Skeletal muscle tissue (tissue), 4 donors: Measurements from ENCODE around the gene AGPAT4. TPM values are rescaled to one million over a fixed set of nuclear protein-coding genes. Genes with fewer than 3 reads are reported as not detected.

Source experiments
- H3K27ac ChIP-seq: one replicate; pipeline ENCODE4 v1.7.0; 2013; ENCODE audit warnings: mild to moderate bottlenecking, low read depth, low read length, inconsistent platforms
- H3K27me3 ChIP-seq, 3 donors: one replicate each; pipeline ENCODE4 v1.7.0; 2013; ENCODE audit warnings: low read length in 3 of 3; ENCODE audit not compliant: control insufficient read depth in 3 of 3, insufficient read depth in 3 of 3
- H3K36me3 ChIP-seq, 3 donors: one replicate each; pipeline ENCODE4 v1.7.0; 2013; ENCODE audit warnings: low read length in 3 of 3; ENCODE audit not compliant: control insufficient read depth in 3 of 3, insufficient read depth in 3 of 3
- H3K4me1 ChIP-seq, 3 donors: one replicate each; pipeline ENCODE4 v1.7.0; 2013; ENCODE audit warnings: low read length in 3 of 3, mild to moderate bottlenecking in 3 of 3; ENCODE audit not compliant: control insufficient read depth in 3 of 3, insufficient read depth in 3 of 3
- H3K4me3 ChIP-seq, 3 donors: one replicate each; pipeline ENCODE4 v1.7.0; 2013; ENCODE audit warnings: low read length in 3 of 3
- H3K9ac ChIP-seq, 3 donors: one replicate each; pipeline ENCODE4 v1.7.0; 2013; ENCODE audit warnings: low read length in 3 of 3, mild to moderate bottlenecking in 3 of 3, moderate library complexity in 2 of 3, low read depth in 1 of 3
- H3K9me3 ChIP-seq, 3 donors: one replicate each; pipeline ENCODE4 v1.7.0; 2013; ENCODE audit warnings: low read length in 3 of 3; ENCODE audit not compliant: control insufficient read depth in 3 of 3
- total RNA-seq: library from RNA; depleted of rRNA; stranded (reverse); fragments of >200 nt; gene quantifications from one replicate; pipeline ENCODE4 v1.2.3, GENCODE V29; 2014
- donor health status: Osteomylitis.

Gene AGPAT4
- total RNA-seq, 1 donor from 2014 or later = 18.3 TPM

DNA sequence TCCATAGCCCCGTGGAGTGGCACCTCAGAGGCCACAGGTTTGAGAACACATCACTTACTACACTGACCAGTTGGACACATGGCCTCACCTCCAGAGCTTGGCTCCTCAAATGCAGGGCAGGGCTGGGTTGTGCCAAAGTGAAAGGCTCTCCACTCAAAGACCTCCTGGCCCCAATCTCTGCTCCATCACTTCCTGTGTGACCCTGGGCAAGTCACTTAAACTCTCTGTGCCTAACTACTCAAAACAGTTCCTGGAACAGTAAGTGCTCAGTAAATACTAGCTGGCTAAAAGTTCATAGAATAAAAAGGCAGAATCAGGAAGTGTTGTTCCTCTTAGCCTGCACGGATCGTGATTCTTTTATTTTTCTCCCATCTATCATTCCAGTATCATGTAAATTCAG lies 50.2 kb downstream of the AGPAT4 start:
- Histone ChIP-seq H3K9ac (no peak overlapping the region), H3K4me3 (no peak overlapping the region), H3K4me1 (peaks cover 3 to 11% (median 3%) of the 10 kb centered on the region in 3 donors), H3K27me3 (no peaks in the 10 kb centered on the region), H3K9me3 (no peaks in the 10 kb centered on the region), H3K27ac (no peak overlapping the region), H3K36me3 (no peaks in the 10 kb centered on the region)

DNA sequence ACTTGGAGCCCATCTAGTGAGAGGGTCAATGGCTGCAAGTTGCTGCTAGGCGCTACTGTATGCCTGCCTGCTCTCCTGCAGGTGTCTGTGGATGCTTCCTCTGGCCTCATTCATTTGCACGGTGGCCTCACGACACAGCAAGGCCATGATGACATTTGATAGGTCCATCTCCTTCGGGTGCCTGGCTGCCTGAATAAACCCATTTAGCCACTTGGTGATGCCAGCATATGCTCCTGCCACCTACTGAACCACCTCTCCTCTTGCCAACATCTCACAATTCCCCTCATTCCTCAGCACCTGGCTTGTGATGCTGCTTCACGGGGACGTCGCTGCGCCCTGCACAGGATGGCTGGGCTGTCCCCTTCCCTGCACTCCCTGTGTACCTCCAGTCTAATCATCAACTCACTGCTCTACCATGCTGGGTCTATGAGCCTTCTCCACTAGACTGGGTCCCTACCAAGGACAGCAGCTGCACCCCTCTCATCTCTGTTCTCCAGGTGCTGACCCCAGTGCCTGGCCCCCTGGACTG lies 51.1 kb downstream of the AGPAT4 start:
- Histone ChIP-seq H3K27me3 (no peaks in the 10 kb centered on the region), H3K9me3 (no peaks in the 10 kb centered on the region), H3K27ac (no peak overlapping the region), H3K4me1 (peaks cover 0 to 3% (median 3%) of the 10 kb centered on the region in 3 donors), H3K36me3 (peaks cover 0 to 2% (median 0%) of the 10 kb centered on the region in 3 donors), H3K4me3 (no peak overlapping the region), H3K9ac (no peak overlapping the region)

DNA sequence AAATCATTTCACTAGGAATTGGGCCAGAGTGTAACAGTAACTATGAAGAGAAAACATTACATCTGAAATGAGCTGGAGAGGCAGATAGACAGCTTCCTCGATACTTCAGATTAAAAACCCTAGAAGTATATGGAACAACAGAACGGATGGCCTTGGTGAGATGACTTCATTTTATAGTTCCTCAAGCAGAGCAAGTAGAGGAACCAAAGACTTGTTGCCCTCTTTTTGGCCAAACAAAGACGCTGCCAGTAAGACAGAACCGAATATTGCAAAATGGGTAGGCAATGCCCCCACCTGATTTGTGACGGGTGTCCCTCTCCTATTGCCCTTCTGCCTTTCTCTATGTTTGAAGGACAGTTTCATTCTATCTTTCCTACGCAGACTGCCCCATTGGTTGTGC lies 53.5 kb downstream of the AGPAT4 start:
- no peak overlapping the region for H3K9ac ChIP-seq
- no peaks in the 10 kb centered on the region for H3K27me3 ChIP-seq
- peaks cover 0 to 2% (median 0%) of the 10 kb centered on the region in 3 donors for H3K36me3 ChIP-seq
- H3K4me3 ChIP-seq = no peak overlapping the region
- H3K9me3 ChIP-seq = no peaks in the 10 kb centered on the region
- H3K4me1 ChIP-seq = no peaks in the 10 kb centered on the region
- H3K27ac ChIP-seq = no peak overlapping the region

DNA sequence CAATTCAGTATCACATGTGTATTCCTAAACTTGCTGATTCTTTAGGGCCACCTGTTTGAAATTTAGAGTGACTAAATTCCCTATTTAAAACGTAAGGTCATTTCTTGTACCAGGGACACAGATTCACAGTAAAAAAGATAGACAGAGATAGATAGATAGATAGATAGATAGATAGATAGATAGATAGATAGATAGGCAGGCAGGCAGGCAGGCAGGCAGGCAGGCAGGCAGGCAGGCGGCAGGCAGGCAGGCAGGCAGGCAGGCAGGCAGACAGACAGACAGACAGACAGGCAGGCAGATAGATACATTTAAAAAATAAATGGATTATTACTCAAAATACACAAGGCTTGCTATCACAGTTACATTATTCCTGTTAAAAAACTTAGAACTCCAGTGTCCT lies 54.2 kb downstream of the AGPAT4 start:
- H3K27me3 ChIP-seq = no peaks in the 10 kb centered on the region
- no peaks in the 10 kb centered on the region for H3K4me1 ChIP-seq
- H3K4me3 ChIP-seq = no peak overlapping the region
- H3K9me3 ChIP-seq = no peaks in the 10 kb centered on the region
- peaks cover 0 to 2% (median 0%) of the 10 kb centered on the region in 3 donors for H3K36me3 ChIP-seq
- H3K9ac ChIP-seq = no peak overlapping the region
- no peak overlapping the region for H3K27ac ChIP-seq

DNA sequence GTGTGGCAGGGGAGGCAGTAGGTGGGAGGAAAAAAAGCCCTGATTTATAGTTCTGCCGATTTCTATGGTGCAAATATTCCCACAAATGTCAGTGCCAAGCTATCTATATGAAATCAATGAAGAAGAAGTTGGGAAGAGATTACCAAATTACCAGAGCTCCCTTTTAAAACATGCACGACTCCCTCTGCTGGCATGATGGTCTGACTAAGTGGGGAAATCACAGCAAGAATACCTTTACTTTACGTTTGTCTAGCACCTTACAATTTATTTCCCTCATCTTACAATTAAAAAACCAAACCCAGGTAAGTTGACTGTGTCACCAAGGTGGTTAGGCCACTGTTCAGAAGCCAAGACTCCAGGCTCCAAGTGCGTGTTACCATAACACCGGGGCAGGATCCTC lies 55.6 kb downstream of the AGPAT4 start:
- Histone ChIP-seq H3K9me3 (no peaks in the 10 kb centered on the region), H3K27me3 (no peaks in the 10 kb centered on the region), H3K9ac (no peak overlapping the region), H3K4me1 (no peaks in the 10 kb centered on the region), H3K27ac (no peak overlapping the region), H3K36me3 (peaks cover 0 to 2% (median 0%) of the 10 kb centered on the region in 3 donors), H3K4me3 (no peak overlapping the region)

DNA sequence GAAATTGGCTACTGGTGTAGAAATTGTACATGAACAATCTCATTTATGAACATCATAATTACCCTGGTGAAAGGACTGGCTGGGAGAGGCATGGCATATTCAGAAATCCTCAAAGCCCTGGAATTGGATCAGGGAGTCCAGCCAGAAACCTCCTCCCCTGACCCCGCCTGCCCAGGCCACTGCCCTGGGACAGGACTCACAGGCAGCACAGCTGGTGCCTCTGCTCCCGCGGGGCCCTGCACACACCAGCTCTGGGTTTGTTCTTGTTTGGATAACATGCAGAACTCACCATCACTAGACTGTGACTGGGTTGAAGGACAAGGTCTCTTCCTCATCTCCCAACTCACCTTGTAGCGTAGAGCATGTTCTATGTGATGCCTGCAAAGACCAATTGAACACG lies 56.2 kb downstream of the AGPAT4 start:
- no peaks in the 10 kb centered on the region for H3K9me3 ChIP-seq
- H3K4me1 ChIP-seq = no peaks in the 10 kb centered on the region
- H3K9ac ChIP-seq = no peak overlapping the region
- H3K27me3 ChIP-seq = no peaks in the 10 kb centered on the region
- H3K27ac ChIP-seq = no peak overlapping the region
- peaks cover 0 to 2% (median 0%) of the 10 kb centered on the region in 3 donors for H3K36me3 ChIP-seq
- H3K4me3 ChIP-seq = no peak overlapping the region

DNA sequence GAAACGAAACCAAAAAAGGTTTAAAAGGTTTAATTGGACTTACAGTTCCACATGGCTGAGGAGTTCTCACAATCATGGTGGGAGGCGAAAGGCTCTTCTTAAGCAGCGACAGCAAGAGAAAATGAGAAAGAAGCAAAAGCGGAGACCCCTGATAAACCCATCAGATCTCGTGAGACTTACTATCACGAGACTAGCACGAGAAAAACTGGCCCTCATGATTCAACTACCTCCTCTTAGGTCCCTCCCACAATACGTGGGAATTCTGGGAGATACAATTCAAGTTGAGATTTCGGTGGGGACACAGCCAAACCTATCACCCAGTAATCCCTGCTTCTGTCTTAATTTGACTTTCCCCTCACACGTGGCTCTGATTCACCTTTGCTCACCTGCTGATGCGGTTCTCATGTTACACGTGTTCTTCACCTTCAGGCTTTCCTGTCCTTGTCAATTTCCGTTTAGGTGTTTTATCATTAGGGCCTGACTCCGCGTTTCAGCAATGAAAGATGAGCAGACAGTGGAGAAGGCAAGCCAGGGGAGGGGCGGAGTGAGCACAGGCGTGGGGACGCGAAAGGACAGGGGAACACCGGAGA lies 57.1 kb downstream of the AGPAT4 start:
- H3K27me3 ChIP-seq = no peaks in the 10 kb centered on the region
- H3K27ac ChIP-seq = no peak overlapping the region
- peaks cover 0 to 2% (median 0%) of the 10 kb centered on the region in 3 donors for H3K36me3 ChIP-seq
- no peak overlapping the region for H3K4me3 ChIP-seq
- H3K9me3 ChIP-seq = no peaks in the 10 kb centered on the region
- H3K4me1 ChIP-seq = no peaks in the 10 kb centered on the region
- no peak overlapping the region for H3K9ac ChIP-seq

DNA sequence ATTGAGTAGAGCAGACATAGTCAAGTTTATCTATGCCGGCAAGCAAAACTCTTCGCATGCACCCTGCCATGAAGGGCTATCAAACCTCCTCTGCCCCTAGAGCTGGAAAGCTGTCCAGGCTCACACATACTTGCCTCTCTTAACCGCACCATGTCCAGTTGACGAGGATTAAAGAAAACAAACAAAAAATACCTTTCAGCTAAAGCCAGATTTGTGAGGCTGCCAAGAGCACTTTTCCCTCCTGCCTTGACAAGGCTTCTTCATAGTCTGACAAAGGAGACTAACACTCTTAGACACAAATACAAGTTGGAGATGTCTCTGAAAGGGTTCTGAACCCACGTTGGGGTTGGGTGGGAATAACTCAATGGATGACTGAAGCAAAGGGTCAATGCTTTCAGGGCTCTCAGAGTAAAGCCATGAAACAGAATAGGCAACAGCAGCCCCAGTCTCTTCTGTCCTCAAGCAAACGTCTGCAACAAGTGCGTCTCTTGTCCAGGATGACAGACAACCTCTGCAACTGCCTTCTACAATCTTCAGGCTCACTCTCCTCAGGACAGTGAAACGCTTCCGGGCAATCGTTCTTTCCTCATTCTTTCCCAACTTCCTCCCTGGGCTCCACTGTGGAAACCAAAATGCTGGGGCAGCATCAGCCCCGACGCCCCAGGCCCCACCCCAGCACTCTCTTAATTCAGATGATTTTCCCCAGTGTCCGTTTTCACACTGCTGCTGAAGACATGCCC lies 57.8 kb downstream of the AGPAT4 start:
- Histone ChIP-seq H3K36me3 (peaks cover 0 to 2% (median 0%) of the 10 kb centered on the region in 3 donors), H3K9me3 (no peaks in the 10 kb centered on the region), H3K4me3 (no peak overlapping the region), H3K4me1 (no peaks in the 10 kb centered on the region), H3K9ac (no peak overlapping the region), H3K27me3 (no peaks in the 10 kb centered on the region), H3K27ac (no peak overlapping the region)

DNA sequence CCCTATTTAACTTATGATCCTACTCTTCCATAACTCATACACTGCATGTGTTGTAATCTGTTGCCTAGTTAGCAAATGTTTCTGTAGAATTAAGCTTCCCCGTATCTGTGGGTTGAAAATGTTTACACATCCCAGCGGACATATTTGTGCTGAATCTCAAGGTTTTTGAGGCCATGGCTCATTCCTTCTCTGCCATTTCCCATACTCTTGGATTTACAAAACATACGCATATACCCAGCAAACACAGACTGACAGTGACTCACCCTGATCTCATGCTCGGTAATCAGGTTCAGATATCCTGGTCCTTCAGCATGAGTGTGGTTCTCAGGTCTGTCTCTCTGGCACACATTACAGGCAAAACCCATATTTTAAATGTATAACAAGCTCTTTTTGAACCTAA lies 58.7 kb downstream of the AGPAT4 start:
- no peak overlapping the region for H3K4me3 ChIP-seq
- peaks cover 0 to 2% (median 0%) of the 10 kb centered on the region in 3 donors for H3K36me3 ChIP-seq
- H3K9me3 ChIP-seq = no peaks in the 10 kb centered on the region
- no peaks in the 10 kb centered on the region for H3K4me1 ChIP-seq
- no peak overlapping the region for H3K27ac ChIP-seq
- no peak overlapping the region for H3K9ac ChIP-seq
- H3K27me3 ChIP-seq = no peaks in the 10 kb centered on the region

DNA sequence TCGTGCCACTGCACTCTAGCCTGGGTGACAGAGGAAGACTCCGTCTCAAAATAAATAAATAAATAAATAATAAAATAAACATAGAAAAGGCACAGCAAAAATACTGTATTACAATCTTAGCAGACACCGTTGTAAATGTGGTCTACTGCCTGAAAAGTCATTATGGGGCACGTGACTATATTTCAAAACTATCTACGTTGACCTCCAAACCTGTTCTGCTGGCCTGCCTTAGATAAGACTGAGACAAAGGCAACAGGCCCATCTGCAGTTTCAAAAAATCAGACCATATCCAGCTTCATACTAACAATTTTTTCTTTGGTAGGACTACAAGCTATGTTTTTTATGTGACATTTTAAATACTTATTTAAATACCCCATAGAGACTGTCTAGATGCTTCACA lies 59.1 kb downstream of the AGPAT4 start:
- Histone ChIP-seq H3K36me3 (peaks cover 0 to 2% (median 0%) of the 10 kb centered on the region in 3 donors), H3K27me3 (no peaks in the 10 kb centered on the region), H3K4me3 (no peak overlapping the region), H3K9me3 (no peaks in the 10 kb centered on the region), H3K4me1 (no peaks in the 10 kb centered on the region), H3K9ac (no peak overlapping the region), H3K27ac (no peak overlapping the region)
